H7 (cell line): ENCODE measurements around the gene EEF1AKMT1. TPM values are rescaled to one million over a fixed set of nuclear protein-coding genes. Genes with fewer than 3 reads are reported as not detected.

ENCODE experiments used
- DNase-seq: peaks from one replicate; pipeline ENCODE4 v3.0.0; 2012
- H3K27me3 ChIP-seq: 2 replicates; pipeline ENCODE4 v1.6.0; 2011; ENCODE audit warnings: mild to moderate bottlenecking, low read length; ENCODE audit not compliant: control insufficient read depth, insufficient read depth
- H3K36me3 ChIP-seq: replicated peaks from 2 replicates; pipeline ENCODE4 v1.5.1; 2011; ENCODE audit warnings: low read length; ENCODE audit not compliant: control insufficient read depth, insufficient read depth
- H3K4me3 ChIP-seq: 2 replicates; pipeline ENCODE4 v1.5.1; 2011; ENCODE audit warnings: low read depth, mild to moderate bottlenecking, control low read depth, low read length, moderate library complexity; ENCODE audit not compliant: insufficient read depth
- total RNA-seq: library from RNA; depleted of rRNA; stranded (reverse); fragments of >200 nt; shearing (Covaris generic); gene quantifications from 2 replicates; pipeline ENCODE4 v1.2.3, GENCODE V29; 2014

Gene EEF1AKMT1
- total RNA-seq, 1 experiment from 2014 or later: 2.6 TPM

DNA sequence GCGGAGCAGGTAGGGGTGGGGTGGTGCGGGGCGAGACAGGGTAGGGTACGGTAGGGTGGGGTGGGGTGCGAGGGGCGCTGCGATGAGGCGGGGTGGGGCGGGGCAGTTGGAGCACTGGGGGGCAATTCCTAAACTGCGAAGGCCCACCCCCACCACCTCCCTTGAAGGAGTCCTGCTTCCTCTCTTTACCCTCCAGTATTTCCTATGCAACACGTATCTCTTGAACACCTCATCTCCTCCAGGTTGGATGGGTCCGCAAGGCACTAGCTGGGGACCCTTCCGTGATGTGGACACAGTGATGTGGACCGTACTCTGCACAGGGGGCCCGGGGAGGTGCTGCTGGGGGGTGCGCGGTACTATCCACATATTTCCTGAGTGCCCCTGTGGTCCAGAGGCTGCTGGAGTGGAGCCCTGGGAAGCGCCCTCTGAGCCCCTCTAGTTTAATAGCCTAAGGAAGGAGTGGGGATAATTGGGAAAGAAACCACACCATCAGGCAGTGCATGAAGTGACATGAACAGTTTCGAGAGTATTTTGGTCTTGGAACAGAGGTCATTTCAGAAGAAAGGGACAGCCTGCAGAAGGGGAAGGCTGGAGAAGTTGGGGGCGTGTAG, 69.2 kb downstream of the EEF1AKMT1 start:
- Histone ChIP-seq H3K4me3 (peak overlapping the region; percentile 40), H3K36me3 (no peaks in the 10 kb centered on the region), H3K27me3 (peaks cover 36% of the 10 kb centered on the region)
- DNase-seq: peak; percentile 71

GRCh38 chr13:20703780-20704458, 69.8 kb downstream of the EEF1AKMT1 start:
- peak; percentile 97 for DNase-seq
- H3K36me3 ChIP-seq: no peaks in the 10 kb centered on the region
- H3K27me3 ChIP-seq: peaks cover 36% of the 10 kb centered on the region
- H3K4me3 ChIP-seq: peak overlapping the region; percentile 44

GRCh38 chr13:20702915-20703779, 70.6 kb downstream of the EEF1AKMT1 start, which contains the start of gene IL17D:
IL17D (plus strand) TSS chr13:20703699; CDS start chr13:20704002, 303 bp downstream.
- peak; percentile 85 for DNase-seq
- H3K27me3 ChIP-seq: peaks cover 36% of the 10 kb centered on the region

GRCh38 chr13:20702530-20702914, 71.2 kb downstream of the EEF1AKMT1 start:
- H3K4me3 ChIP-seq: peak overlapping the region; percentile 56; the same call in 1 of the 2 replicates
- DNase-seq: no peak
- no peaks in the 10 kb centered on the region for H3K36me3 ChIP-seq
- H3K27me3 ChIP-seq: peaks cover 36% of the 10 kb centered on the region

More at GRCh38 chr13:20702915-20703779, 70.6 kb downstream of the EEF1AKMT1 start, which contains the start of gene IL17D:
- Histone ChIP-seq H3K4me3 (peak within 1 kb of the TSS; percentile 56), H3K36me3 (no peaks in the 10 kb centered on the region)

GRCh38 chr13:20701461-20701860, 72.3 kb downstream of the EEF1AKMT1 start:
- Histone ChIP-seq H3K4me3 (no peak overlapping the region), H3K27me3 (peaks cover 36% of the 10 kb centered on the region), H3K36me3 (no peaks in the 10 kb centered on the region)
- peak; percentile 15 for DNase-seq

DNA sequence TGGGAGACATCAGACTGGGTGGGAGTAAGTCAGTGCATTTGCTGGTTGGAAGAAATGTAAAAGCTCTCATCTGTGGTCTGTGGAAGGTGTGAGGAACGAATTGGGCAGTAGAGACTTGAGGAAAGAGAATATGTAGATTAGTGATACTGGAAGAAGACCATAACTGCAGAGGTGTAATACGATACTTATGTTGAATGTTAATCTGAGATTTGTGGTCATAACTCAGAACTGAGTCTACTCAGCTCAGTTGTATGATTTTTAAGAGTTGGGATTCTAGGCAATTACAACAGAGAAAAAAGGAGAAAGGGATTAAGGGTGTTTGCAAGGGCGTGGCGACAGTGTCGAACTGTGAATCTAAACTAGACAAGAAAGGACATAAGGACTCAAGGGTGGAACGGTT, 73.5 kb downstream of the EEF1AKMT1 start:
- H3K36me3 ChIP-seq: no peaks in the 10 kb centered on the region
- H3K27me3 ChIP-seq: peaks cover 32% of the 10 kb centered on the region
- no peak overlapping the region for H3K4me3 ChIP-seq
- DNase-seq: no peak

- DNase-seq: no peak
- Histone ChIP-seq H3K36me3 (no peaks in the 10 kb centered on the region), H3K27me3 (peaks cover 29% of the 10 kb centered on the region), H3K4me3 (no peak overlapping the region)
Measured at GRCh38 chr13:20699715-20700114, 74.0 kb downstream of the EEF1AKMT1 start.

DNA sequence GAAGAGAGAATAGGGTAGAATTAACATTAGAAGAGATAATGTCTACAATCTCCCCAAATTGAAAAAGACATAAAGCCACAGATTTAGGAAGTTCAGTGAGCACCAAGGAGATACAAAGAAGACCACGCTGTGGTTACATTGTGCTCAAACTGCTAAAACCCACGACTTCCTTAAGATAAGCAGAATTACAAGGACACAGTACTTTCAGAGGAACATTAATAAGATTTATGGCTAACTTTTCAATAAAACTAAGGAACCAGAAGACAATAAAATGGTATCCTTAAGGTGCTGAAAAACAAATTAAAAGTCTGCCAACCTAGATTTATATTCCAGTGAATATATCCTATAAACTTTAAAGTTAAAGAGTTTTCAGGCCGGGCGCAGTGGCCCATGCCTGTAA, 77.7 kb downstream of the EEF1AKMT1 start:
- no peak for DNase-seq
- H3K36me3 ChIP-seq: no peaks in the 10 kb centered on the region
- peaks cover 4% of the 10 kb centered on the region; the same call in 1 of the 2 replicates for H3K27me3 ChIP-seq
- no peak overlapping the region for H3K4me3 ChIP-seq

DNA sequence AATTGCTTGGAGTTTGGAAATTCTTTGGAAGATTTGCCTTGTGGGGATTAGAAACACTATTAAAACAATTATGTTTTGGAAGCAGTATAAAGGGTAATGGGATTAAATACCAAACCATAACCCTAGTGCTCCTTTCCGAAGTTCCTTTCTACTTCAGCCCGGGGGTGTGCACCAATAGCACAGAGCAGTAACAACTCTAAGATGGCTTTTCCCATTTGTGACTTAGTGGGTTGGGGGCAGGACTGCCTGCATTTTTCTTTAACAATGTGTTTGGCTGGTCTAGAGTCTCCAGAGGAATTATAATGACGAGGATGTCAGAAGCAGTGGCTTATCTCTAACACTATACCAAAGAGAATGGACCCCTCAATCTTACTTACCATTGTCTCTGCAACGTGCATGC, 82.1 kb downstream of the EEF1AKMT1 start:
- DNase-seq: no peak
- Histone ChIP-seq H3K4me3 (no peak overlapping the region), H3K27me3 (no peaks in the 10 kb centered on the region), H3K36me3 (no peaks in the 10 kb centered on the region)

- DNase-seq: no peak
- no peaks in the 10 kb centered on the region for H3K27me3 ChIP-seq
- H3K36me3 ChIP-seq: no peaks in the 10 kb centered on the region
Measured at GRCh38 chr13:20689291-20689690, 84.5 kb downstream of the EEF1AKMT1 start.

GRCh38 chr13:20686863-20687579, 86.7 kb downstream of the EEF1AKMT1 start:
- Histone ChIP-seq H3K4me3 (no peak overlapping the region), H3K27me3 (no peaks in the 10 kb centered on the region), H3K36me3 (no peaks in the 10 kb centered on the region)
- DNase-seq: no peak

More at GRCh38 chr13:20689291-20689690, 84.5 kb downstream of the EEF1AKMT1 start:
- H3K4me3 ChIP-seq: no peak overlapping the region

GRCh38 chr13:20686167-20686566, 87.6 kb downstream of the EEF1AKMT1 start:
- DNase-seq: no peak
- Histone ChIP-seq H3K27me3 (no peaks in the 10 kb centered on the region), H3K4me3 (no peak overlapping the region), H3K36me3 (no peaks in the 10 kb centered on the region)

DNA sequence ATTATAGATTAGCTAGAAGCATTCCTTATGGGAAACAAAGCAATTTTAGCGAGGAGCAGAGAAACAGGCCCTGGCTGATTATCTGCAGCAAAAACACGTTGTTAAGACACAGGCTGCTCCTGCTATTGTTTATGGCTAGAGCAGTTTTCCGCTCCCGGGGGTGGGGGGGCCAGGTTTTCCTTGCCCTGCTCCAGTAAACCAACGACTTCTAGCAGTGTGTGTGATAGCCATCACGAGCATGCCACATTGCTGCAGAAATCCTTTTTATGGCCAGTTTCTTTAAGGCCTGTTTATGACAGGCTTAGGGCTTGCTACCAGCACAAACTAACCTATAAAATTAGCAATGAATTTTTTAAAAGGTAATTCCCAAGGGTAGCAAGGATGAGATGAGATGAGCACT, 88.7 kb downstream of the EEF1AKMT1 start:
- no peak for DNase-seq
- H3K27me3 ChIP-seq: no peaks in the 10 kb centered on the region
- no peak overlapping the region for H3K4me3 ChIP-seq
- H3K36me3 ChIP-seq: no peaks in the 10 kb centered on the region

- H3K4me3 ChIP-seq: no peak overlapping the region
- H3K36me3 ChIP-seq: no peaks in the 10 kb centered on the region
- no peaks in the 10 kb centered on the region for H3K27me3 ChIP-seq
- DNase-seq: no peak
Measured at GRCh38 chr13:20684546-20684945, 89.2 kb downstream of the EEF1AKMT1 start.
